GM12801 (cell line): Measurements from ENCODE around the gene CBARP.

Experiments used
- TF ChIP-seq, protein P1 (sequence below): IDR thresholded peaks from one replicate; pipeline ENCODE4 v1.5.1; 2011; ENCODE audit warnings: control low read depth; ENCODE audit not compliant: insufficient read length; ENCODE audit errors: extremely low read depth

Gene CBARP

DNA sequence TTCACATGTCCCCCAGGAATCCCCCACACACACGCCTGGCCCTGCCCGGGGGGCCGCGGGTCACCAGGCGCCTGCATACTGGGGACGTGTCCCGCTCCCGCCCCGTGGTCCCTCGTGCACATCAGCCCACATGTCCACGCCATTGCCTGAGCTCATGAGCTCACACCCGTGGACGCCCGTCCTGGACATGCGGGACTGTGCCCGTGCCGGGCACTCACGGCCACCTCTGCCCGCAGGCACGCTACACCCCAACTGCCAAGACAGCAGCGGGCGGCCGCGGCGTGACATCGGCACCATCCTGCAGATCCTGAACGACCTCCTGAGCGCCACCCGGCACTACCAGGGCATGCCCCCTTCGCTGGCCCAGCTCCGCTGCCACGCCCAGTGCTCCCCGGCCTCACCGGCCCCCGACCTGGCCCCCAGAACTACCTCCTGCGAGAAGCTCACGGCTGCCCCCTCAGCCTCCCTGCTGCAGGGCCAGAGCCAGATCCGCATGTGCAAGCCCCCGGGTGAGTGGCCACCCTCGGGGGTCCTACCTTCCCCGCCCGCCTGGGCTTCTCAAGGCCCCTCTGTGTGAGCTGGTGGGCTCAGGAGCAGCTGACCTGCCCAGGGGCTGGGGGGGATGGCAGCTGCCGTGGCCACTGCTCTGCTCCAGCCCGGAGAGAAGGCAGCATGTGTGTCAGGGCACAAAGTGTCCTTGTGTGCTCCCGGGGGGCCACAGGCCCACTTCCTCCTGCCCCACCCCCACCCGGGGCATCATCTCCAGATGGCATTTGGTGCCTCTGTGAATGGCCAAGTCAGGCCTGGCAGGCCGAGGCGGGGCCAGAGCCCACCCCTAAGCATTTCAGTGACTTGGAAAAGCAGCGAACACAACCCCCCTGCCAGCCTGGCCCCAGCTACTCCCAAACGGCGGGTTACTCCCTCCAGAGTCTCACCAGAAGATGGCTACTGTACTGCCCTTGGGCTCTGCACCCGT, 17.7 kb upstream of the CBARP start:
- TF ChIP-seq, protein P1, sequence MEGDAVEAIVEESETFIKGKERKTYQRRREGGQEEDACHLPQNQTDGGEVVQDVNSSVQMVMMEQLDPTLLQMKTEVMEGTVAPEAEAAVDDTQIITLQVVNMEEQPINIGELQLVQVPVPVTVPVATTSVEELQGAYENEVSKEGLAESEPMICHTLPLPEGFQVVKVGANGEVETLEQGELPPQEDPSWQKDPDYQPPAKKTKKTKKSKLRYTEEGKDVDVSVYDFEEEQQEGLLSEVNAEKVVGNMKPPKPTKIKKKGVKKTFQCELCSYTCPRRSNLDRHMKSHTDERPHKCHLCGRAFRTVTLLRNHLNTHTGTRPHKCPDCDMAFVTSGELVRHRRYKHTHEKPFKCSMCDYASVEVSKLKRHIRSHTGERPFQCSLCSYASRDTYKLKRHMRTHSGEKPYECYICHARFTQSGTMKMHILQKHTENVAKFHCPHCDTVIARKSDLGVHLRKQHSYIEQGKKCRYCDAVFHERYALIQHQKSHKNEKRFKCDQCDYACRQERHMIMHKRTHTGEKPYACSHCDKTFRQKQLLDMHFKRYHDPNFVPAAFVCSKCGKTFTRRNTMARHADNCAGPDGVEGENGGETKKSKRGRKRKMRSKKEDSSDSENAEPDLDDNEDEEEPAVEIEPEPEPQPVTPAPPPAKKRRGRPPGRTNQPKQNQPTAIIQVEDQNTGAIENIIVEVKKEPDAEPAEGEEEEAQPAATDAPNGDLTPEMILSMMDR, result no peak

DNA sequence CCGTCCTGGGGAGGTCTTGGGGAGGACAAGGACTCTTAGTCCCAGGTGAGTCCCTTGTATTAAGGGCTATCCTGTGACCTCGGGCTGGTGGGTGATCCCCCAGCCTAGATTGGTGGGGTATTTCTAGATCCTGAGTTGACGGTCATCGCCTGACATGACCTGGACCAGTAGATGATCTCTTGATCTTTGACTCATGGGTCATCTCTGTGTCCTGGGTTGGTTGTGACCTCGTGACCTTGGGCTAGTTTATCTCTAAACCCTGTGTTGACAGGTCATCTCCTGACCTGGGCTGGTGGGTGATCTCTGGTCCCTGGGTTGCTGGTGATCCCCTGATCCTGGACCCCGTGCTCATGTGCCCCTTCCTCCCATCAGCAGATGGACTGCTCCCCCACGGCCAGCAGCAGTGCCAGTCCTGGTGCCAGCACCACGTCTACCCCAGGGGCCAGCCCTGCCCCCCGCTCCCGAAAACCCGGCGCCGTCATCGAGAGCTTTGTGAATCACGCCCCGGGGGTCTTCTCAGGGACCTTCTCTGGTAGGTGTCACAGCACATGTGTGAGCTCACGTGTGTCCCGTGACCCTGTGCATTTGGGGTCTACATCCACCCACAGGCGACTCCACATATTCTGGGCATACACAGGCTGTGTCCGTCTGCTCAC, 16.9 kb upstream of the CBARP start:
- TF ChIP-seq, protein P1, result no peak

DNA sequence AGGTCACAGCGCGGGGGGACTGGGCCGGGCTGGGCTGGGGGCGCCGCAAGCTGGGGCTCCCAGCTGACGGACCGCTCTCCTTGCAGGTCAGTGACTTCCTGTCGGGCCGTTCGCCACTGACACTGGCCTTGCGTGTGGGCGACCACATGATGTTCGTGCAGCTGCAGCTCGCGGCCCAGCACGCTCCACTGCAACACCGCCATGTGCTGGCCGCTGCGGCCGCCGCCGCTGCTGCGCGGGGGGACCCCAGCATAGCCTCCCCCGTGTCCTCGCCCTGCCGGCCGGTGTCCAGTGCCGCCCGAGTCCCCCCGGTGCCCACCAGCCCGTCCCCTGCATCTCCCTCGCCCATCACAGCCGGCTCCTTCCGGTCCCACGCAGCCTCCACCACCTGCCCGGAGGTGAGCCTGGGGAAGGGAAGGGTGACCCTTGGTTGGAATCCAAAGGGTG, 16.3 kb upstream of the CBARP start:
- TF ChIP-seq, protein P1, result no peak

DNA sequence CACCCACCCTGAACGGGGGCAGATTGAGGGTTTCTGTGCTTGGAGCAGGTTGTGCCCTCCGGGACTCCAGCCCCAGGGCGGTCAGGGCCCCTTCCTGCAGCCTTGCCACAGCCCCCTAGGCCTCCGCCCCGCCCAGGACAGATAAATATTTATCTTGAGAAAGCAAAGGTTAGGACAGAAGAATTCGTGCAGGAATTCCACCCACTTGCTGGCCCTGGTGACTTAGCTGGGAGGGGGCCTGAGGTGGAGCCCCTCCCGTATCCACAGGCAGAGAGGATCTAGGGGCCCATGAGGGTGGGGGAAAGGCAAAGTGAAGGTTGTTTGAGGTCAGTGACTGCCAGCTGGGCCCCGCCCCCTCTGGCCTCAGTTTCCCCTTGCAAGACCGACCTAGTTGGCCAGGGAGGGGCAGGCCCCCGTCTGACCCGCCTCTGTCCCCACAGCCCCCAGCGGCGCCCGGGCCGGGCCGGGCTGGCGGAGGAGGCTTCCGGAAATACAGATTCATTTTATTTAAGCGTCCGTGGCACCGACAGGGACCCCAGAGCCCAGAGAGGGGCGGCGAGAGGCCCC, 15.8 kb upstream of the CBARP start:
- TF ChIP-seq, protein P1, result no peak

DNA sequence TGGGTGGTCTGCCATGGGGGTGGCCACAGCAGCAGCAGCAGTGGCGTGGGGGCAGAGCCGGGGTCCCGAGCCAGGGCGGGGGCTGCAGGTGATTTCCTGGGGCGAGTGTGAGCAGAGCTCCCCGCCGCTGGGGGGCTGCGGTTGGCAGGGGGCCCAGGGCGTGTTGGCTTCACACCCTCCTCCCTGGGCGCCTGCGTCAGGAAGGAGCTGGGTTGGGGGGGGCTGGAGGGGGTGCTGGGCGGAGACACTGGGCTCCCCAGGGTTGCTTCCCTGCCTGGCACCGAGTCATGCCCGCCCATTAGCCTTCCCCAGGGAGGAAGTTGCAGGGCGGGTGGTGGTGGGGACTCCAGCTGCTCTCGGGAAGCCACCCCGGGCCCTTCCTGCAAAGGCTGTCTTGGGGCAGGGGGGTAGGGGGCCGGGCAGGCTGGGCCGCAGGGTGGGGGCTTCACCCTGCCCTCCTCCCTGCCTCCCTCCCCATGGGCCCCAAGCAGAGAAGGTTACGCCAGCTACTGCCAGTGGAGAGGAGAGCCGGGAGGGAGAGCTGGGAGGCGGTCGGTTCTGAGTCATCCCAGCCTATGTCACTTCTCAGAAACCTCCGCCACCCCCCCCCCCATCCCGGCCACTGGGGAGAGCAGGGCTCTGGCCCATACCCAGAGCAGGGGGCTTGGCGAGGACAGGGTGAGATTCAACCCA, 15.2 kb upstream of the CBARP start:
- TF ChIP-seq, protein P1, result no peak

DNA sequence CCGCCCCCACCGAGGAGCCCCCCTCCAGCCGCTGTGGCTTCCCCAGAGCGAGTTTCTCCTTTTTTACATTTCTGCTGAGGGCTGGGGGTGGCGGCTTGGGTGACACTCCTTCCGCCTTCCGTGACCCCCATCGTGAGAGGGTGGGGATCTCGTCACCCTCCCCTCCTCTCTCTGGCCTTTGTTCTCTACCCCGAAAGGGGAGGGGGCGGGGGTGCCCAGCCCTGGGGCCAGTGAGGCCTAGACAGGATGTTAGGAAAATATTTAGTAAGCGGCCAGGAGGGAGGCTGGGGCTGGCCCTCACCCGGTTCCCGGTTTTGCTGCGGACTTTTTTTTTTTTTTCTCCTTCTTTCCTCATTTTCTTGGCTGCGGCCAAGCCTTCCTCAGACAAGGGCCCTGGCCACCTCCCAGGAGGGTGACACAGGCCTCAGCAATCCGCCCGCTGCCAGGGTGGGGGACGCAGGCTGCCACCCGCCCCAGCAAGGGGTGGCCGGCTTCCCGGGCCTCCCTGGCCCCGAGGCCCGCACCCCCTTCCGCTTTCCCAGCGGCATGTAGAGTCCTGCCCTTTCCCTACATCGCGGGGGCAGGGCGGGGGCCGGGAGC, 14.5 kb upstream of the CBARP start:
- TF ChIP-seq, protein P1, result no peak
